Motor neuron (in vitro differentiated cells): ENCODE measurements around the gene ZFP82. TPM values are rescaled to one million over a fixed set of nuclear protein-coding genes. Genes with fewer than 3 reads are reported as not detected.
A peak's percentile ranks its signal among the peaks of the same experiment; 100 is the strongest.

Experiments
- ATAC-seq, 8 experiments: fragments of 200-7000 bp; cut with Tn5 transposase; replicated peaks in 6 of 8; 2 replicates each; pipeline ENCODE4 v1.8.0; 2021; ENCODE audit warnings: mild to moderate bottlenecking in 8 of 8, moderate library complexity in 8 of 8
- H3K27ac ChIP-seq, 2 donors: fragments of 250-450 bp; sonication (Bioruptor Pico); 2 replicates each; pipeline ENCODE4 v1.9.0; 2021; ENCODE audit warnings: antibody characterized with exemption in 2 of 2, mild to moderate bottlenecking in 2 of 2, moderate library complexity in 1 of 2
- H3K4me1 ChIP-seq, 2 donors: fragments of 250-450 bp; sonication (Bioruptor Pico); replicated peaks in 1 of 2; 2 replicates each; pipeline ENCODE4 v1.6.1; 2021; ENCODE audit warnings: antibody characterized with exemption in 2 of 2, mild to moderate bottlenecking in 2 of 2, moderate library complexity in 1 of 2
- H3K4me3 ChIP-seq, 5 donors: fragments of 250-450 bp; sonication (Bioruptor Pico); 2 replicates each; pipeline ENCODE4 v1.9.0; 2021; ENCODE audit warnings: antibody characterized with exemption in 5 of 5, mild to moderate bottlenecking in 5 of 5, moderate library complexity in 4 of 5
- WGBS, 10 experiments: fragments of 450-650 bp; shearing (Covaris generic); methylation state at CpG; one replicate each; pipeline ENCODE4 v1.0.0; 2022; 5-methylcytosine and 5-hydroxymethylcytosine counted together
- in situ Hi-C, 9 experiments: fragments of 400-800 bp; cut with MboI; loops; one replicate each; pipeline ENCODE4 v1.15.0; 2021; ENCODE audit warnings: low sequenced_read_pairs in 9 of 9, low pct_unique_long_range_greater_than_20kb in 2 of 9; ENCODE audit not compliant: unreplicated experiment in 9 of 9
- total RNA-seq, 8 experiments: library from RNA; unstranded; fragments of 300-600 nt; gene quantifications; 2 replicates each; pipeline versions ENCODE4 v1.2.3 to v1.2.4, GENCODE V29; 2022

Gene ZFP82
- total RNA-seq, 8 experiments from 2014 or later, result 3.3 to 14.9 (median 12.5) TPM

- 56 to 100% (median 94%) methylated on average over 1 to 3 of the region's 3 CpGs; no CpG with 5 or more reads in 5 of the 10 experiments for WGBS, 10 experiments
- in situ Hi-C loops, result no loop called here
- no peak overlapping the region for H3K27ac ChIP-seq
- ATAC-seq, result peak in 3 of 8 experiments; percentile 53 to 78 (median 53)
- no peaks in the 10 kb centered on the region for H3K4me1 ChIP-seq
- no peak overlapping the region for H3K4me3 ChIP-seq
Observed at GRCh38 chr19:36404498-36404897, 13.9 kb downstream of the ZFP82 start.

- in situ Hi-C loops, result no loop called here
- ATAC-seq, result no peak
- no peak overlapping the region for H3K27ac ChIP-seq
- 85 to 98% (median 94%) methylated on average over 3 to 7 of the region's 7 CpGs for WGBS, 10 experiments
- H3K4me3 ChIP-seq, result no peak overlapping the region
- H3K4me1 ChIP-seq, result no peaks in the 10 kb centered on the region
Observed at GRCh38 chr19:36401475-36401874, 17.0 kb downstream of the ZFP82 start.

GRCh38 chr19:36398571-36398970 is 19.9 kb downstream of the ZFP82 start:
- 86 to 100% (median 97%) methylated on average over 1 to 3 of the region's 3 CpGs; no CpG with 5 or more reads in 1 of the 10 experiments for WGBS, 10 experiments
- H3K27ac ChIP-seq, result no peak overlapping the region
- in situ Hi-C loops, result no loop called here
- ATAC-seq, result no peak
- H3K4me3 ChIP-seq, result no peak overlapping the region
- no peaks in the 10 kb centered on the region for H3K4me1 ChIP-seq

- no peaks in the 10 kb centered on the region for H3K4me1 ChIP-seq
- H3K27ac ChIP-seq, result no peak overlapping the region
- H3K4me3 ChIP-seq, result no peak overlapping the region
- WGBS, 10 experiments, result 78 to 100% (median 95%) methylated on average over 1 to 9 of the region's 11 CpGs
- in situ Hi-C loops, result no loop called here
- no peak for ATAC-seq
Observed at GRCh38 chr19:36392916-36393673, 25.3 kb downstream of the ZFP82 start.

GRCh38 chr19:36379510-36379819 is 39.0 kb downstream of the ZFP82 start:
- peaks cover 8% of the 10 kb centered on the region in 2 donors for H3K4me1 ChIP-seq
- WGBS, 10 experiments, result 32 to 90% (median 75%) methylated on average over 2 to 5 of the region's 10 CpGs; no CpG with 5 or more reads in 4 of the 10 experiments
- peak overlapping the region; percentile 64 to 94 (median 75) for H3K4me3 ChIP-seq
- in situ Hi-C loops, result no loop called here
- ATAC-seq, result no peak
- peak overlapping the region in 1 of 2 donors; percentile 83 for H3K27ac ChIP-seq

- in situ Hi-C loops, result no loop called here
- WGBS, 10 experiments, result 0 to 19% (median 5%) methylated on average over 10 to 20 of the region's 69 CpGs; no CpG with 5 or more reads in 4 of the 10 experiments
- H3K27ac ChIP-seq, result peak within 1 kb of the TSS; percentile 66 to 83
- H3K4me1 ChIP-seq, result peaks cover 8% of the 10 kb centered on the region in 2 donors
- peak; percentile 95 to 98 (median 97) for ATAC-seq
- peak within 1 kb of the TSS; percentile 64 to 94 (median 75) for H3K4me3 ChIP-seq
Observed at GRCh38 chr19:36378625-36379509, 39.6 kb downstream of the ZFP82 start, which contains the start of gene ZFP14. ZFP14 (minus strand) TSS chr19:36379201; CDS start chr19:36367892, 11,309 bp downstream.

GRCh38 chr19:36377541-36378178 is 40.8 kb downstream of the ZFP82 start:
- peak overlapping the region; percentile 64 to 94 (median 75) for H3K4me3 ChIP-seq
- peaks cover 8% of the 10 kb centered on the region in 2 donors for H3K4me1 ChIP-seq
- 41 to 90% (median 62%) methylated on average over 3 to 10 of the region's 10 CpGs; no CpG with 5 or more reads in 1 of the 10 experiments for WGBS, 10 experiments
- peak overlapping the region; percentile 66 to 83 for H3K27ac ChIP-seq
- ATAC-seq, result no peak
- in situ Hi-C loops, result no loop called here

GRCh38 chr19:36373638-36374156 is 44.7 kb downstream of the ZFP82 start:
- Histone ChIP-seq H3K27ac (no peak overlapping the region), H3K4me1 (peaks cover 8% of the 10 kb centered on the region in 2 donors), H3K4me3 (no peak overlapping the region)
- in situ Hi-C loops, result loop anchor here in 2 of 9 experiments (25.0 kb wide), 1 partner anchor 136 kb away; no protein-coding TSS in a partner anchor
- 81 to 100% (median 95%) methylated on average over 1 to 5 of the region's 5 CpGs for WGBS, 10 experiments
- no peak for ATAC-seq

- in situ Hi-C loops, result loop anchor here in 2 of 9 experiments (25.0 kb wide), 1 partner anchor 135 kb away; no protein-coding TSS in a partner anchor
- H3K27ac ChIP-seq, result no peak overlapping the region
- H3K4me1 ChIP-seq, result no peaks in the 10 kb centered on the region
- H3K4me3 ChIP-seq, result no peak overlapping the region
- no peak for ATAC-seq
Observed at GRCh38 chr19:36371886-36372285, 46.6 kb downstream of the ZFP82 start.

GRCh38 chr19:36363845-36364244 is 54.6 kb downstream of the ZFP82 start:
- no peaks in the 10 kb centered on the region for H3K4me1 ChIP-seq
- in situ Hi-C loops, result loop anchor here in 2 of 9 experiments (25.0 kb wide), 1 partner anchor 127 kb away; no protein-coding TSS in a partner anchor
- no peak overlapping the region for H3K27ac ChIP-seq
- 60 to 100% (median 82%) methylated on average over 1 to 6 of the region's 6 CpGs; no CpG with 5 or more reads in 2 of the 10 experiments for WGBS, 10 experiments
- ATAC-seq, result no peak
- H3K4me3 ChIP-seq, result no peak overlapping the region
